HG03378 (cell line): ENCODE data around the gene VEGFA.

ENCODE experiments used
- ATAC-seq: cut with Tn5 transposase; IDR thresholded peaks from one replicate; pipeline ENCODE4 v1.9.1; 2021; ENCODE audit warnings: mild to moderate bottlenecking, moderate library complexity; ENCODE audit not compliant: unreplicated experiment

VEGFA gene

GRCh38 chr6:43738877-43739641 is 31.0 kb upstream of the VEGFA start:
- ATAC-seq = no peak

GRCh38 chr6:43739642-43740091 is 30.3 kb upstream of the VEGFA start:
- ATAC-seq = no peak

GRCh38 chr6:43740321-43740960 is 29.6 kb upstream of the VEGFA start:
- ATAC-seq = no peak

DNA sequence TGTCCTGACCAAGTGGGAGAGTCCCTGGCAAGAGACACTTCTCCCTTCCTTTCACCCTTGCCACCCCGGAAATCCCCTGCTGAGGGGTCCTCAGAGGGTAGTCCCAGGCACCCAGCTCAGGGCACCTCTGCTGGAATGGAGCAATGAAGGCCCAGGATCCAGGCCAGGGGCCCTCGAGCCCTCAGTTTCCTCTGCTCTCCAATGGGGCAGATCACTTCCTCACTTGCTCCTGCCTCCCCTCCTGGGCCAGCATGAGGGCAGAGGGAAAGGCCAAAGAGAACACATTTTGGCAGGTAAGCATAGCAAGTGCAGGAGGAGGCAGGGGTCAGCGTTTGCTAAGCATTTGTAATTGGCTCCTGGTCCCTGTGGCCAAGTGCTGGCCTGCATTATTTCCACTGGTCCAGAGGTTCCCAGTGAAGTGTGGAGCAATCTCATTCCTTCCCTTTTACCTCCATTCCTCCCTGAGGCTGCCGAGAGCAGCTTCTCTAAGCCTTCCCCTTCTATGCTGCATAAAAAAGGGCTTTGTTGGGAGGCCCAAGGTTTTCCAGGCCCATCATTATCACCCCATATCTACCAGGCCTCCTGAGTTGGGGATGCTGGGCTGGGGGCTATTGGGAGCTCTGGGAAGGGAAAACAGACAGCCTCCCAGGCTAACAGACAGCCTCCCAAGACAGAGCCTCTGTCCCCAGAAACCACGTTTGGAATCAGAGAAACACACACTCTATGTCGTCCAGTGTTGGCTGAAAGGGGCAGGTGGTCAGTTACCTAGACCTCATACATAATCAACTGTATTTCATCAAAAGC is 28.8 kb upstream of the VEGFA start:
- ATAC-seq = no peak

DNA sequence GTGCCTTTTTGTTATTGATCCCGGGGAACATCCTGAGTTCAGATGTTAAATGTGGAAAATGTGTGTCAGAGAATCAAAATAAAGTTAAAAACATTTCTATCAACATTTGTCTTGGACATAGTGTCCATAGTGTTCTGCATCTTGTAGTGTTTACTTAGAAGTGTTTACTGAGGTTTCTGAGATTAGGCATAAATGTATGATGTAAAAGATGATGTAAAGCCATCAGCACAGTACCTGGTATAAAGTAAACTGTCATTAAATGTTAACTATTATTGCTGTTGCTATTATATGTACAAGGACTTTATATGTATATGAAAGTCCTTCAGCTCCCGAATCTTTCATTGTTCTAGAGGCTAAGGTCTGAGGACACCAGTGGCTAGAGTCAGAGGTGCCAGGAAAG is 28.2 kb upstream of the VEGFA start:
- no peak for ATAC-seq

GRCh38 chr6:43742285-43742684 is 27.7 kb upstream of the VEGFA start:
- ATAC-seq = no peak

- ATAC-seq = no peak
These were observed 26.9 kb upstream of the VEGFA start for GRCh38 chr6:43742931-43743632.

GRCh38 chr6:43743682-43744381 is 26.2 kb upstream of the VEGFA start:
- no peak for ATAC-seq

DNA sequence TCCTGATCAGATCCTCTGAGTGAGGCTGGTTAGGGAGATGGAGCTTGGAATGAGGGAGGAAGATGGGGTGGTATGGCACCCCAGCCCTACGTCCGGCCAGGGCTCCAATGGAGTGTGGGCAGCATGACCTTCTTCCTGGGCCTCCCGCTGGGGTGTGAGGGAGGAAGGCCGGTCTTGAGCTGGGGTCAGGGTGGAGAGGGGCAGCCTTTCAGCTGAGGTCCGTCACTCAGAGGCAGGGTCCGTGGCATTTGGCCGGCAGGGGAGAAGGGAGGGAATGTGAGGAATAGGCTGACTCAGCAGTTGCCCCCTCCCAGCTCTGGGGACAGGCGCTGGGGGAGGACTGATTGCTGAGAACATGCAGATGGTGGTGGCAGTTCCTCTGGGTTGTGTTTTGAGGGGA is 25.5 kb upstream of the VEGFA start:
- no peak for ATAC-seq

GRCh38 chr6:43744931-43745727 is 24.9 kb upstream of the VEGFA start:
- no peak for ATAC-seq

- ATAC-seq = no peak
These were observed 23.9 kb upstream of the VEGFA start for GRCh38 chr6:43746071-43746470.

DNA sequence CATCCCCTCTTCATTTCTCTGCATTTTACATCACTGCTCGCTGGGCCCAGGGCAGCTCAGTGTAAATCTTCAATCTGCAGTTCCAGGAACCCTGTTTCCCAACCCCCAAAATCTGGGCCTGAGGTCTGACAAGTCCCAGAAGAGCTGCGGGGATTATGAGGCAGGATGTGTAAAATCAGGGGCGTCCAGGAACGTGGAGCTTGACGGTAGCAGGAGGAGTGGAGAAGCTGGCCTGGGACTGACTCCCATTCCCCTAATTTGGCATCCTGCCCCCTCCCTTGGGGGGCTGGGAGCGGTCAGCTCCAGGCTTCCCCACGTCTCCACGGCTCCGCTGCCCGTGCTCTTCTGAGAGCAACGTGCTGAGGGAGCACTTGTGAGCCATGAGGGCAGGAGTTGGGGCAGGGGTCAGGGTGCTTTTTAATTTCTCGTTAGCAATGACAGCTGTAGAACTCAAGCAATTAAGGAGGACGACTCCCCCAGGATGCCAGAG is 23.4 kb upstream of the VEGFA start:
- ATAC-seq = no peak

DNA sequence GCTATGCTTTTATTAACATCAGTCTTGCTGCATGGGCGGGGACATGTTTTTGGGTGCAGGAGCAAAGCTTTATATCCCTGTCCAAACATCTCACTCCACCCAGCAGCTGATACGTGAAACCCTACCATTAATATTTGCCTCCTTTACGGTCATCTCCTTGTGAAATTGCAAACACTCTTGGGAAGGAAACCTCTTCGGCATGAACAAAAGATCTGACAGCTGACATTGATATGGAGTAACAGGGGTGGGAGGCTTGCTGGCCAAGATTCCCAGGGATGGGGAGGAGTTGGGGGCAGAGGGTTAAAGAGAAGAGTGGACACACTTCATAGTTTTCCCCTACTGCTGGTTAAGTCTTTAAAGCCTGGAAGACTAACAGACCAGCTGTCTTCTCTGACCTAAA is 22.2 kb upstream of the VEGFA start:
- no peak for ATAC-seq

DNA sequence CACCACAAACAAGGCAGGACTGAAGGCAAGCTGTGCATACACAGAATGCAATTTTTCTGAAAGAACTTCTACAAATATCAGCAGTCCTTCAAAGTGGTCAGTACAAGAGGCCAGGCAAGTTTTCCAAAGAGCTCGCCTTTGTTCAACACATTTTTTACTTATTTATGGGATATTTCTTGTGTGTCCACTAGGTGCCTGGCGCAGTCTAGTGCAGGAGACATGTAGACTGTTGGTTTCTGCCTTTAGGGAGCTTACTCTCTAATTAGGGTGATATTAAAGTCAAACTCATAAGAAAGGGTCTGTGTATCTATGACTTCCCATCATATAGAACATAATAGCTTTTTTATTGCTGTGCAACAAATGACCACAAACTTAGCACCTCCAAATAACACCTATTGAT is 21.2 kb upstream of the VEGFA start:
- no peak for ATAC-seq

GRCh38 chr6:43749461-43749860 is 20.6 kb upstream of the VEGFA start:
- ATAC-seq = no peak

- no peak for ATAC-seq
These were observed 19.4 kb upstream of the VEGFA start for GRCh38 chr6:43750622-43751021.

DNA sequence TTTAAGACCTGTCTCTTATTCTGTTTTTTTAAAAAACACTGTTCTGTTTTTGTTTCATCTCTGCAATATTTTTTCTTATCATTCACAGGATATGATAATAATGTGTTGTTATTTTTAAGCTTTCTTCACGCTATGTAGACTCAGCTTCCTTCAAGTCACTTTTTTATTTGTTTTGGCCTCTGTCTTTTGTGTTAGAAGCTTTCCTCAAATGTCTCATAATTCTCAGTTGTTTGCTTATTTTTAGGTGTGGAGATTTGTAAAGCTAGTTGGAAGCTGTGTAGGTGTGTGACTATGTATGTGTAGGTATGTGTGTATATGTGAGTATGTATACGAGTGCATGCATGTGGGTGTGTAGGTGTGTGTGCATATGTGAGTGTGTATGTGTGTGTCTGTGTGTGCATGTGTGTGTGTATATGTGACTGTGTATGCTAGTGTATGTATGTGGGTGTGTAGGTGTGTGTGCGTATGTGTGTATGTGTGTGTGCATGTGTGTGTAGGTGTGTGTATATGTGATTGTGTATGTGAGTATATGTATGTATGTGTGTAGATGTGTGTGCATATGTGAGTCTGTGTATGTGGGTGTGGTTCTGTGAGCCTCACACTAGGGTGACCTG is 16.3 kb upstream of the VEGFA start:
- ATAC-seq = no peak

GRCh38 chr6:43757966-43758616 is 11.9 kb upstream of the VEGFA start:
- no peak for ATAC-seq

GRCh38 chr6:43758617-43759050 is 11.4 kb upstream of the VEGFA start:
- no peak for ATAC-seq
